Natural killer cell (primary cell): Measurements from ENCODE around the gene GABRB1. TPM values are rescaled to one million over a fixed set of nuclear protein-coding genes. Genes with fewer than 3 reads are reported as not detected.

Experiments
- ATAC-seq, 3 donors: fragments of 150-1000 bp in 2 of 3; fragments of 200-7000 bp in 1 of 3; cut with Tn5 transposase; 1 replicate in 1 of 3; 2 replicates in 2 of 3; pipeline ENCODE4 v1.10.0; 2021; ENCODE audit warnings: mild to moderate bottlenecking in 2 of 3, moderate library complexity in 2 of 3
- DNase-seq, 2 donors: peaks; one replicate each; pipeline versions ENCODE4 v3.0.0 to v3.0.0-alpha.2; 2013 to 2021; ENCODE audit warnings: mixed read lengths in 1 of 2
- H3K27ac ChIP-seq: one replicate; pipeline ENCODE4 v1.5.1; 2013; ENCODE audit warnings: mild to moderate bottlenecking, low read length
- H3K27me3 ChIP-seq: one replicate; pipeline ENCODE4 v1.6.1; 2013; ENCODE audit warnings: low read length; ENCODE audit not compliant: control insufficient read depth, insufficient read depth
- H3K36me3 ChIP-seq: one replicate; pipeline ENCODE4 v1.6.1; 2013; ENCODE audit warnings: low read length; ENCODE audit not compliant: control insufficient read depth, insufficient read depth
- H3K4me1 ChIP-seq: one replicate; pipeline ENCODE4 v1.6.1; 2013; ENCODE audit warnings: low read length; ENCODE audit not compliant: control insufficient read depth, insufficient read depth
- H3K4me3 ChIP-seq: one replicate; pipeline ENCODE4 v1.5.1; 2013; ENCODE audit warnings: low read length
- H3K9me3 ChIP-seq: one replicate; pipeline ENCODE4 v1.6.1; 2013; ENCODE audit warnings: low read length; ENCODE audit not compliant: control insufficient read depth, insufficient read depth
- H3K27ac Mint-ChIP-seq, 2 donors: one replicate each; pipeline ENCODE4 v1.8.0; 2022; ENCODE audit warnings: mild to moderate bottlenecking in 2 of 2, mixed read lengths in 2 of 2, moderate library complexity in 1 of 2
- H3K27me3 Mint-ChIP-seq, 2 donors: one replicate each; pipeline ENCODE4 v1.8.0; 2022; ENCODE audit warnings: low read depth in 2 of 2, mixed read lengths in 2 of 2
- H3K36me3 Mint-ChIP-seq: one replicate; pipeline ENCODE4 v1.8.0; 2022; ENCODE audit warnings: mixed read lengths
- H3K4me1 Mint-ChIP-seq, 2 donors: one replicate each; pipeline ENCODE4 v1.8.0; 2022; ENCODE audit warnings: mixed read lengths in 2 of 2
- H3K4me3 Mint-ChIP-seq: one replicate; pipeline ENCODE4 v1.8.0; 2022; ENCODE audit warnings: mild to moderate bottlenecking, moderate library complexity, mixed read lengths
- H3K9me3 Mint-ChIP-seq, 2 donors: one replicate each; pipeline ENCODE4 v1.8.0; 2022; ENCODE audit warnings: mixed read lengths in 2 of 2
- CTCF ChIP-seq: fragments of 200-600 bp; IDR thresholded peaks from one replicate; pipeline ENCODE4 v1.8.0; 2022; ENCODE audit warnings: antibody characterized with exemption
- WGBS: methylation state at CpG from one replicate; pipeline ENCODE4 v1.1.7; 2013; ENCODE audit warnings: missing lambda C conversion rate; ENCODE audit not compliant: insufficient coverage; 5-methylcytosine and 5-hydroxymethylcytosine counted together
- intact Hi-C: fragments of 100-400 bp; cut with micrococcal nuclease; formaldehyde crosslinking; loops from one replicate; pipeline ENCODE4 v1.14.2; 2022
- total RNA-seq, 4 donors: library from RNA; stranded (reverse); fragments of 120-200 nt in 1 of 4; gene quantifications; one replicate each; pipeline versions ENCODE4 v1.2.3 to v1.2.4, GENCODE V29; 2013 to 2022

Gene GABRB1
- total RNA-seq, 3 donors from 2014 or later (not counting 1 experiment from before 2014, with no cell fraction given), result not detected

DNA sequence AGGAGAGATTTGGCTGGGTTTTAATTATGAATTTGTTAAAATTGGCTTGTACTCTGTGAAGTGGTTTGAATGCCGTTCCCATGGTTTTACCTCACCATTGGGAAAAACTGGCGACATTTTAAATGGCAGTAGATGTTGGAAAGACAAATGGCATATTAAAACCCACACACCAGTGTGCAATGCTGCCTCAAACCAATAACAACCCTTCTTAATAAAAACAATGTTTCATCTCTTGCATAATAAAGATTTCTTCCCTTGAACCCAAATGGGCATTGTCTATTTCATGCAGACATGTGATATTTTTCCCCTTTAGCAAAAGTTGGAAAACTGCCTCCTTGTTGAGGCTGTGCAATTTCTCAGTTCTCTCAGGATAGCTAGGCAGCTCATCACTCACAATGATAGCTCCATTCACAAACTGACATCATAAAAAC, 33.7 kb downstream of the GABRB1 start:
- no peak overlapping the region for H3K4me3 Mint-ChIP-seq
- WGBS, result 100% methylated on average over 2 of the region's 2 CpGs

GRCh38 chr4:47068986-47069385, 37.6 kb downstream of the GABRB1 start:
- Histone ChIP-seq H3K27ac (no peak overlapping the region), H3K27me3 (no peaks in the 10 kb centered on the region), H3K9me3 (no peaks in the 10 kb centered on the region), H3K4me3 (no peak overlapping the region), H3K4me1 (no peaks in the 10 kb centered on the region), H3K36me3 (no peaks in the 10 kb centered on the region)
- intact Hi-C loops, result no loop called here
- Mint-ChIP-seq H3K27me3 (peaks cover 7 to 9% of the 10 kb centered on the region in 2 donors), H3K36me3 (no peaks in the 10 kb centered on the region), H3K27ac (no peak overlapping the region), H3K4me3 (no peak overlapping the region), H3K9me3 (peaks cover 3 to 5% of the 10 kb centered on the region in 2 donors), H3K4me1 (no peaks in the 10 kb centered on the region)
- 0% methylated on average over 1 of the region's 1 CpG for WGBS
- ATAC-seq (no peak), DNase-seq (no peak)
- TF ChIP-seq CTCF, result no peak

More for the DNA sequence above, 33.7 kb downstream of the GABRB1 start:
- Mint-ChIP-seq H3K27ac (no peak overlapping the region), H3K4me1 (no peaks in the 10 kb centered on the region), H3K36me3 (no peaks in the 10 kb centered on the region), H3K9me3 (peaks cover 0 to 5% of the 10 kb centered on the region in 2 donors), H3K27me3 (peaks cover 5 to 7% of the 10 kb centered on the region in 2 donors)
- Histone ChIP-seq H3K36me3 (no peaks in the 10 kb centered on the region), H3K4me3 (no peak overlapping the region), H3K9me3 (no peaks in the 10 kb centered on the region), H3K27ac (no peak overlapping the region), H3K27me3 (no peaks in the 10 kb centered on the region), H3K4me1 (no peaks in the 10 kb centered on the region)
- intact Hi-C loops, result no loop called here
- ATAC-seq (no peak), DNase-seq (no peak)
- TF ChIP-seq CTCF, result no peak

GRCh38 chr4:47071901-47072341, 40.6 kb downstream of the GABRB1 start:
- Histone ChIP-seq H3K27me3 (no peaks in the 10 kb centered on the region), H3K4me1 (no peaks in the 10 kb centered on the region), H3K4me3 (no peak overlapping the region), H3K36me3 (no peaks in the 10 kb centered on the region), H3K9me3 (no peaks in the 10 kb centered on the region), H3K27ac (no peak overlapping the region)
- intact Hi-C loops, result no loop called here
- Mint-ChIP-seq H3K9me3 (peaks cover 3 to 5% of the 10 kb centered on the region in 2 donors), H3K4me3 (no peak overlapping the region), H3K36me3 (no peaks in the 10 kb centered on the region), H3K27me3 (peaks cover 6 to 7% of the 10 kb centered on the region in 2 donors), H3K4me1 (no peaks in the 10 kb centered on the region), H3K27ac (no peak overlapping the region)
- TF ChIP-seq CTCF, result no peak
- ATAC-seq (no peak), DNase-seq (no peak)
- WGBS, result no CpG with 5 or more reads among the region's 1 CpG

DNA sequence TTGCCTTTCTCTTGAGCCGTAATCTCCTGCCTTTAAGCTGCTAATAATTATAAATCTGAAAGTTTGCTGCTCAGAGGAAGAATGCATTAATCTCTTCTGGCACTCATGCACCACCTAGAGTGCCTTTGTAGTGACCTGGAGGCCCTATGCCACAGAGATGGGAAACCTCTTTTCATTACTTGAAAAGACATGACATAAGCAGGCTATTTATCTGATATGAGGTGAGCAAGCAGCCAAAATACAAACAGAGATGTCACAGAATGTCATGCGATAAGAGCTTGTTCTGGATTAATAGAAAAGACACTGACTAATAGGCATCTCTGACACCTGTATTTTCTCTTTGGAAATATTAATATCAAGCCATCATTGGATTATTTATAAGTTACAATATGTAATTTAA, 42.3 kb downstream of the GABRB1 start:
- Histone ChIP-seq H3K9me3 (no peaks in the 10 kb centered on the region), H3K27me3 (no peaks in the 10 kb centered on the region), H3K4me1 (no peaks in the 10 kb centered on the region), H3K36me3 (no peaks in the 10 kb centered on the region), H3K4me3 (no peak overlapping the region), H3K27ac (no peak overlapping the region)
- 90% methylated on average over 1 of the region's 2 CpGs for WGBS
- TF ChIP-seq CTCF, result no peak
- H3K4me3 Mint-ChIP-seq, result no peak overlapping the region
- H3K27ac Mint-ChIP-seq, result no peak overlapping the region
- peaks cover 3 to 5% of the 10 kb centered on the region in 2 donors for H3K9me3 Mint-ChIP-seq
- ATAC-seq (no peak), DNase-seq (no peak)
- intact Hi-C loops, result no loop called here
- no peaks in the 10 kb centered on the region for H3K4me1 Mint-ChIP-seq
- H3K27me3 Mint-ChIP-seq, result peaks cover 0 to 6% of the 10 kb centered on the region in 2 donors
- H3K36me3 Mint-ChIP-seq, result no peaks in the 10 kb centered on the region
